Esophagus squamous epithelium (tissue), 4 donors: ENCODE measurements around the gene FBXW2.

Experiments used
- CTCF ChIP-seq, 6 experiments: fragments of 450-650 bp in 4 of 6; fragments of 200-600 bp in 2 of 6; sonication (generic) in 2 of 6; IDR thresholded peaks; one replicate each; pipeline ENCODE4 v1.5.1; 2016 to 2019; ENCODE audit warnings: antibody characterized with exemption in 6 of 6, mild to moderate bottlenecking in 4 of 6, moderate library complexity in 4 of 6
- POLR2A ChIP-seq, 4 donors: fragments of 450-650 bp; IDR thresholded peaks; one replicate each; pipeline ENCODE4 v1.6.1; 2017; ENCODE audit warnings: antibody characterized with exemption in 4 of 4, mild to moderate bottlenecking in 4 of 4, moderate library complexity in 3 of 4

GRCh38 chr9:120737416-120738165 lies 55.6 kb downstream of the FBXW2 start:
- TF ChIP-seq CTCF (IDR thresholded peaks at IDR 0.05) (no peak), POLR2A (IDR thresholded peaks at IDR 0.05) (no peak)
